Fibroblast of lung (primary cell): ENCODE measurements around the gene KLRK1.

Experiments used
- EZH2 ChIP-seq: IDR thresholded peaks from 2 replicates; pipeline ENCODE4 v1.5.1; 2012; ENCODE audit warnings: low read length, control low read depth, mild to moderate bottlenecking; ENCODE audit errors: missing control alignments
- TF ChIP-seq, protein P1 (sequence below), 2 donors: IDR thresholded peaks in 1 of 2; conservative IDR thresholded peaks in 1 of 2; 1 replicate in 1 of 2; 2 replicates in 1 of 2; pipeline ENCODE4 v1.5.1; 2011 to 2012; ENCODE audit warnings: low read length in 2 of 2, control low read depth in 1 of 2, inconsistent platforms in 1 of 2, low read depth in 1 of 2, mild to moderate bottlenecking in 1 of 2

- TF ChIP-seq, protein P1, sequence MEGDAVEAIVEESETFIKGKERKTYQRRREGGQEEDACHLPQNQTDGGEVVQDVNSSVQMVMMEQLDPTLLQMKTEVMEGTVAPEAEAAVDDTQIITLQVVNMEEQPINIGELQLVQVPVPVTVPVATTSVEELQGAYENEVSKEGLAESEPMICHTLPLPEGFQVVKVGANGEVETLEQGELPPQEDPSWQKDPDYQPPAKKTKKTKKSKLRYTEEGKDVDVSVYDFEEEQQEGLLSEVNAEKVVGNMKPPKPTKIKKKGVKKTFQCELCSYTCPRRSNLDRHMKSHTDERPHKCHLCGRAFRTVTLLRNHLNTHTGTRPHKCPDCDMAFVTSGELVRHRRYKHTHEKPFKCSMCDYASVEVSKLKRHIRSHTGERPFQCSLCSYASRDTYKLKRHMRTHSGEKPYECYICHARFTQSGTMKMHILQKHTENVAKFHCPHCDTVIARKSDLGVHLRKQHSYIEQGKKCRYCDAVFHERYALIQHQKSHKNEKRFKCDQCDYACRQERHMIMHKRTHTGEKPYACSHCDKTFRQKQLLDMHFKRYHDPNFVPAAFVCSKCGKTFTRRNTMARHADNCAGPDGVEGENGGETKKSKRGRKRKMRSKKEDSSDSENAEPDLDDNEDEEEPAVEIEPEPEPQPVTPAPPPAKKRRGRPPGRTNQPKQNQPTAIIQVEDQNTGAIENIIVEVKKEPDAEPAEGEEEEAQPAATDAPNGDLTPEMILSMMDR (conservative IDR thresholded peaks at IDR 0.05 in 1 of 2, IDR thresholded peaks at IDR 0.05 in 1 of 2; ENCODE audit: low read depth in 1 of 2, low read length in 2 of 2): no peak
- TF ChIP-seq EZH2: no peak
These were observed 1.0 kb downstream of the KLRK1 start for GRCh38 chr12:10388624-10389413.
